ENCODE results near the gene DSG4. TPM values are rescaled to one million over a fixed set of nuclear protein-coding genes. Genes with fewer than 3 reads are reported as not detected.

Gene DSG4
- polyA plus RNA-seq, 2 of the 4 experiments (the other 2 are of a cell fraction), result 0.03 TPM; not detected in 1

GRCh38 chr18:31450409-31450808, 73.8 kb downstream of the DSG4 start:
- ATAC-seq (no peak), FAIRE-seq (no peak), DNase-seq (ENCODE audit: low read depth in 1 of 2, low spot score in 1 of 2) (no peak)
- CTCF ChIA-PET, result no interaction called here
- Histone ChIP-seq H3K4me3 (no peak overlapping the region), H3K4me1 (peaks cover 21% of the 10 kb centered on the region), H3K9me3 (no peaks in the 10 kb centered on the region), H3K4me2 (no peak overlapping the region), H3K27ac (no peak overlapping the region)
- TF ChIP-seq HES2 (IDR thresholded peaks at IDR 0.05) (no peak), HOXB13 (CRISPR knock-in tag; IDR thresholded peaks at IDR 0.05; ENCODE audit: low read depth) (no peak), MAX (IDR thresholded peaks at IDR 0.05) (no peak), JUN (IDR thresholded peaks at IDR 0.05) (no peak), PHF8 (IDR thresholded peaks at IDR 0.05; ENCODE audit: borderline replicate concordance, low read depth) (no peak), E2F6 (IDR thresholded peaks at IDR 0.05; ENCODE audit: borderline replicate concordance, low read depth) (no peak), POLR2A (IDR thresholded peaks at IDR 0.05; ENCODE audit: low read length) (no peak), FOXS1 (CRISPR knock-in tag; IDR thresholded peaks at IDR 0.05) (no peak), MAZ (IDR thresholded peaks at IDR 0.05; ENCODE audit: borderline replicate concordance, low read depth, low read length) (no peak), MAFK (IDR thresholded peaks at IDR 0.05; ENCODE audit: partially characterized antibody) (no peak)
- POLR2A ChIA-PET, result no interaction called here

- H3K4me3 ChIP-seq, result no peak overlapping the region
- CTCF ChIA-PET, result no interaction called here
- H3K4me1 ChIP-seq, result peaks cover 22% of the 10 kb centered on the region
- TF ChIP-seq PBX3 (IDR thresholded peaks at IDR 0.05) (no peak), BCL3 (IDR thresholded peaks at IDR 0.05) (no peak), POLR2A (IDR thresholded peaks at IDR 0.05; ENCODE audit: low read length) (no peak), NPAS2 (CRISPR knock-in tag; IDR thresholded peaks at IDR 0.05; ENCODE audit: borderline replicate concordance) (no peak), FOSB (CRISPR knock-in tag; IDR thresholded peaks at IDR 0.05) (no peak), CEBPB (IDR thresholded peaks at IDR 0.05) (no peak), FOSL2 (IDR thresholded peaks at IDR 0.05) (no peak), FOSL2 (CRISPR knock-in tag; IDR thresholded peaks at IDR 0.05) (no peak), CHD4 (IDR thresholded peaks at IDR 0.05; ENCODE audit: borderline replicate concordance) (no peak), ZC3H11A (IDR thresholded peaks at IDR 0.05) (no peak), MYC (IDR thresholded peaks at IDR 0.05; ENCODE audit: borderline replicate concordance, low read length) (no peak), NR3C1 (IDR thresholded peaks at IDR 0.05) (no peak), FOXS1 (CRISPR knock-in tag; IDR thresholded peaks at IDR 0.05) (no peak), RCOR1 (IDR thresholded peaks at IDR 0.05; ENCODE audit: low read depth, low read length) (no peak), ZSCAN20 (CRISPR knock-in tag; IDR thresholded peaks at IDR 0.05) (no peak), REST (IDR thresholded peaks at IDR 0.05) (no peak)
- FAIRE-seq (no peak), ATAC-seq (no peak), DNase-seq (ENCODE audit: low read depth in 1 of 2, low spot score in 1 of 2) (no peak)
- POLR2A ChIA-PET, result no interaction called here
- 97% methylated on average over 1 of the region's 1 CpG for WGBS (ENCODE audit: missing lambda C conversion rate)
- peak overlapping the region in 1 of 2 experiments; percentile 41; a peak in 1 of 6 replicates for H3K27ac ChIP-seq
- H3K9me3 ChIP-seq, result no peaks in the 10 kb centered on the region
- no peak overlapping the region for H3K4me2 ChIP-seq
Observed at GRCh38 chr18:31451625-31452024, 75.0 kb downstream of the DSG4 start.
